PC-9 (cell line): ENCODE measurements around the gene PADI1. TPM values are rescaled to one million over a fixed set of nuclear protein-coding genes. Genes with fewer than 3 reads are reported as not detected.

Experiments used
- BruUV-seq: library from RNA; stranded (reverse); fragments of 400-500 nt; replicated peaks from 2 replicates; lab custom pipeline; 2021; lab: Mats Ljungman, UMichigan
- CTCF ChIA-PET: fragments of 300-600 bp; sonication (Branson Sonifier 250); formaldehyde crosslinking; loops from one replicate; lab custom pipeline; 2022; ENCODE audit warnings: antibody characterized with exemption; lab: Charles Lee
- POLR2A ChIA-PET: fragments of 300-600 bp; sonication (Branson Sonifier 250); formaldehyde crosslinking; loops from one replicate; lab custom pipeline; 2022; ENCODE audit warnings: antibody characterized with exemption; ENCODE audit not compliant: unreplicated experiment; lab: Charles Lee
- DNase-seq, 2 experiments: peaks; one replicate each; pipeline versions ENCODE4 v3.0.0 to v3.0.0-alpha.2; 2015 to 2022; ENCODE audit warnings: mixed read lengths in 1 of 2
- H2AFZ ChIP-seq: fragments of 200-600 bp; sonication (generic); 2 replicates; pipeline ENCODE4 v1.8.1; 2017; ENCODE audit warnings: antibody characterized with exemption
- H3F3A ChIP-seq: fragments of 200-600 bp; sonication (generic); 2 replicates; pipeline ENCODE4 v1.8.1; 2017; ENCODE audit warnings: antibody characterized with exemption, mild to moderate bottlenecking, low read depth; ENCODE audit not compliant: insufficient read depth
- H3K27ac ChIP-seq: fragments of 200-600 bp; sonication (generic); 2 replicates; pipeline ENCODE4 v1.6.1; 2016; ENCODE audit warnings: mixed run types
- H3K27me3 ChIP-seq: fragments of 200-600 bp; sonication (generic); 2 replicates; pipeline ENCODE4 v1.6.1; 2016; ENCODE audit warnings: low read depth, mixed run types; ENCODE audit not compliant: insufficient read depth
- H3K36me3 ChIP-seq: fragments of 200-600 bp; sonication (generic); 2 replicates; pipeline ENCODE4 v1.6.1; 2016; ENCODE audit warnings: low read depth, mixed run types
- H3K4me1 ChIP-seq: fragments of 200-600 bp; sonication (generic); replicated peaks from 2 replicates; pipeline ENCODE4 v1.6.1; 2016; ENCODE audit warnings: mixed run types; ENCODE audit not compliant: insufficient read depth
- H3K4me2 ChIP-seq: fragments of 200-600 bp; sonication (generic); 2 replicates; pipeline ENCODE4 v1.6.1; 2017; ENCODE audit warnings: mixed run types
- H3K4me3 ChIP-seq: fragments of 200-600 bp; sonication (generic); 2 replicates; pipeline ENCODE4 v1.6.1; 2016; ENCODE audit warnings: mixed run types
- H3K79me2 ChIP-seq: fragments of 200-600 bp; sonication (generic); 2 replicates; pipeline ENCODE4 v1.6.1; 2017; ENCODE audit warnings: low read depth, mixed run types
- H3K9me2 ChIP-seq: fragments of 200-600 bp; sonication (generic); 2 replicates; pipeline ENCODE4 v1.8.1; 2017; ENCODE audit warnings: mild to moderate bottlenecking; ENCODE audit not compliant: insufficient read depth
- H3K9me3 ChIP-seq: fragments of 200-600 bp; sonication (generic); 2 replicates; pipeline ENCODE4 v1.8.1; 2016; ENCODE audit warnings: low read depth; ENCODE audit not compliant: insufficient read depth
- H4K20me1 ChIP-seq: fragments of 200-600 bp; sonication (generic); 2 replicates; pipeline ENCODE4 v1.8.1; 2017; ENCODE audit not compliant: insufficient read depth
- CTCF ChIP-seq: fragments of 200-600 bp; sonication (generic); conservative IDR thresholded peaks from 2 replicates; pipeline ENCODE4 v1.6.1; 2017; ENCODE audit warnings: mixed run types, antibody characterized with exemption, mild to moderate bottlenecking, moderate library complexity
- EZH2 ChIP-seq: fragments of 200-600 bp; sonication (generic); IDR thresholded peaks from 2 replicates; pipeline ENCODE4 v1.8.0; 2017; ENCODE audit warnings: antibody characterized with exemption, low read depth
- intact Hi-C: fragments of 100-400 bp; cut with micrococcal nuclease; formaldehyde crosslinking; loops from one replicate; pipeline ENCODE4 v1.10.0; 2022; ENCODE audit not compliant: unreplicated experiment
- total RNA-seq: library from RNA; stranded (reverse); gene quantifications from 2 replicates; pipeline ENCODE4 v1.2.3, GENCODE V29; 2021

Gene PADI1
- total RNA-seq, 1 experiment from 2014 or later: 28.3 TPM

GRCh38 chr1:17156108-17156507 lies 48.8 kb upstream of the PADI1 start:
- H3F3A ChIP-seq: no peaks in the 10 kb centered on the region
- no peaks in the 10 kb centered on the region; the same call in 1 of the 2 replicates for H3K9me3 ChIP-seq
- no peaks in the 10 kb centered on the region for H3K4me1 ChIP-seq
- H3K27ac ChIP-seq: no peak overlapping the region
- no peaks in the 10 kb centered on the region for H3K36me3 ChIP-seq
- DNase-seq: no peak
- no peak overlapping the region for H3K4me2 ChIP-seq
- no peak overlapping the region for H3K4me3 ChIP-seq
- H4K20me1 ChIP-seq: no peaks in the 10 kb centered on the region
- intact Hi-C loops: no loop called here
- H3K9me2 ChIP-seq: no peaks in the 10 kb centered on the region
- H2AFZ ChIP-seq: no peak overlapping the region
- H3K27me3 ChIP-seq: no peaks in the 10 kb centered on the region
- ChIA-PET POLR2A (no interaction called here), CTCF (no interaction called here)
- TF ChIP-seq EZH2: no peak
- TF ChIP-seq CTCF: no peak
- no TSS peak for BruUV-seq
- no peaks in the 10 kb centered on the region for H3K79me2 ChIP-seq

- BruUV-seq: no TSS peak
- intact Hi-C loops: no loop called here
- no peaks in the 10 kb centered on the region for H3K36me3 ChIP-seq
- no peaks in the 10 kb centered on the region for H3K27me3 ChIP-seq
- H3F3A ChIP-seq: no peaks in the 10 kb centered on the region
- H4K20me1 ChIP-seq: no peaks in the 10 kb centered on the region
- no peak for DNase-seq
- no peak overlapping the region for H3K27ac ChIP-seq
- peaks cover 13% of the 10 kb centered on the region for H3K4me1 ChIP-seq
- no peaks in the 10 kb centered on the region; the same call in 1 of the 2 replicates for H3K9me3 ChIP-seq
- no peaks in the 10 kb centered on the region for H3K9me2 ChIP-seq
- H3K4me3 ChIP-seq: no peak overlapping the region
- CTCF ChIA-PET: interaction anchor here (0.7 kb wide), 1 partner anchor 25 kb away, joined by 3 read pairs; no protein-coding TSS in a partner anchor
- H2AFZ ChIP-seq: no peak overlapping the region
- TF ChIP-seq CTCF (no peak), EZH2 (no peak)
- no peak overlapping the region for H3K4me2 ChIP-seq
- no peaks in the 10 kb centered on the region for H3K79me2 ChIP-seq
- POLR2A ChIA-PET: no interaction called here
Observed at GRCh38 chr1:17158961-17159360, 46.0 kb upstream of the PADI1 start.

- Histone ChIP-seq H3K4me2 (no peak overlapping the region), H3K36me3 (no peaks in the 10 kb centered on the region), H3K4me1 (peaks cover 13% of the 10 kb centered on the region), H3K27ac (no peak overlapping the region), H3K4me3 (no peak overlapping the region), H3K79me2 (no peaks in the 10 kb centered on the region), H4K20me1 (no peaks in the 10 kb centered on the region), H3F3A (no peaks in the 10 kb centered on the region), H3K9me3 (no peaks in the 10 kb centered on the region), H3K9me2 (no peaks in the 10 kb centered on the region), H2AFZ (no peak overlapping the region), H3K27me3 (no peaks in the 10 kb centered on the region)
- BruUV-seq: no TSS peak
- TF ChIP-seq EZH2 (no peak), CTCF (no peak)
- DNase-seq: no peak
- ChIA-PET POLR2A (interaction anchor here (0.7 kb wide), 1 partner anchor 145 kb away, joined by 5 read pairs; no protein-coding TSS in a partner anchor), CTCF (no interaction called here)
- intact Hi-C loops: no loop called here
Observed at GRCh38 chr1:17161137-17161740, 43.7 kb upstream of the PADI1 start.
